HCT116 (cell line): ENCODE results near the gene GRIK3. TPM values are rescaled to one million over a fixed set of nuclear protein-coding genes. Genes with fewer than 3 reads are reported as not detected.

Experiments used
- ATAC-seq: fragments of 200-7000 bp; cut with Tn5 transposase; 2 replicates; pipeline ENCODE4 v1.9.1; 2020; ENCODE audit warnings: mild to moderate bottlenecking, moderate library complexity
- BruUV-seq: library from RNA; stranded (reverse); fragments of 400-500 nt; replicated peaks from 2 replicates; lab custom pipeline; 2021; lab: Mats Ljungman, UMichigan
- CTCF ChIA-PET: fragments of 300-600 bp; sonication (Branson Sonifier 250); formaldehyde crosslinking; loops from one replicate; lab custom pipeline; 2021; ENCODE audit warnings: antibody characterized with exemption; lab: Charles Lee
- POLR2A ChIA-PET: fragments of 300-600, 350-600 bp; sonication (Branson Sonifier 250); formaldehyde crosslinking; loops from one replicate; lab custom pipeline; 2021; ENCODE audit warnings: antibody characterized with exemption; lab: Charles Lee
- RAD21 ChIA-PET, 2 experiments: fragments of 300-600 bp; sonication (Branson Sonifier 250); formaldehyde crosslinking; loops; one replicate each; lab custom pipeline; 2023; ENCODE audit warnings: low total read pairs in 2 of 2; ENCODE audit not compliant: uncharacterized antibody in 2 of 2, unreplicated experiment in 2 of 2, low non-redundant PET in 1 of 2; lab: Charles Lee
- DNase-seq: peaks from one replicate; pipeline ENCODE4 v3.0.0-alpha.2; 2010; ENCODE audit warnings: low read depth, low spot score
- H2AFZ ChIP-seq: fragments of 200-600 bp; shearing (Covaris generic), sonication (generic); 2 replicates; pipeline ENCODE4 v1.6.1; 2017; ENCODE audit warnings: low read depth, mixed run types, mixed read lengths, antibody characterized with exemption, low read length; ENCODE audit not compliant: poor library complexity, severe bottlenecking
- H3K27ac ChIP-seq: 2 replicates; pipeline ENCODE4 v1.5.1; 2012; ENCODE audit warnings: low read depth, low read length
- H3K27me3 ChIP-seq: fragments of 200-600 bp; sonication (generic); 2 replicates; pipeline ENCODE4 v1.6.1; 2016; ENCODE audit warnings: mixed run types, low read length, mixed read lengths; ENCODE audit not compliant: insufficient read depth
- H3K36me3 ChIP-seq, 2 experiments: fragments of 200-500 bp in 1 of 2; fragments of 200-600 bp in 1 of 2; sonication (Bioruptor generic) in 1 of 2; sonication (generic) in 1 of 2; 2 replicates each; pipeline versions ENCODE4 v1.5.1 to v1.6.1; 2014 to 2016; ENCODE audit warnings: low read length in 2 of 2, inconsistent platforms in 1 of 2, mixed read lengths in 1 of 2, mixed run types in 1 of 2; ENCODE audit not compliant: insufficient read depth in 2 of 2, control insufficient read depth in 1 of 2
- H3K4me1 ChIP-seq, 2 experiments: fragments of 200-600 bp in 1 of 2; sonication (generic) in 1 of 2; 2 replicates each; pipeline versions ENCODE4 v1.5.1 to v1.6.1; 2012 to 2017; ENCODE audit warnings: low read length in 2 of 2, inconsistent platforms in 1 of 2, mild to moderate bottlenecking in 1 of 2, mixed read lengths in 1 of 2, mixed run types in 1 of 2, moderate library complexity in 1 of 2; ENCODE audit not compliant: insufficient read depth in 2 of 2, control insufficient read depth in 1 of 2
- H3K4me2 ChIP-seq: fragments of 200-600 bp; sonication (generic); 2 replicates; pipeline ENCODE4 v1.6.1; 2017; ENCODE audit warnings: mixed run types, low read length, mixed read lengths
- H3K4me3 ChIP-seq, 2 experiments: fragments of 200-600 bp in 1 of 2; sonication (generic) in 1 of 2; replicated peaks in 1 of 2; 2 replicates each; pipeline ENCODE4 v1.5.1; 2011 to 2016; ENCODE audit warnings: low read length in 2 of 2, control low read depth in 1 of 2, low read depth in 1 of 2, mild to moderate bottlenecking in 1 of 2, mixed read lengths in 1 of 2, mixed run types in 1 of 2
- H3K79me2 ChIP-seq: fragments of 200-600 bp; sonication (generic); 2 replicates; pipeline ENCODE4 v1.6.1; 2017; ENCODE audit warnings: mild to moderate bottlenecking, mixed run types, low read length, moderate library complexity, mixed read lengths; ENCODE audit not compliant: insufficient read depth
- H3K9ac ChIP-seq: fragments of 200-600 bp; sonication (generic); 2 replicates; pipeline ENCODE4 v1.6.1; 2016; ENCODE audit warnings: low read length, mixed read lengths
- H3K9me2 ChIP-seq: fragments of 200-600 bp; sonication (generic), shearing (Covaris generic); 2 replicates; pipeline ENCODE4 v1.6.1; 2017; ENCODE audit warnings: mixed run types, mild to moderate bottlenecking, moderate library complexity; ENCODE audit not compliant: insufficient read depth
- H3K9me3 ChIP-seq, 2 experiments: fragments of 200-500 bp in 1 of 2; fragments of 200-600 bp in 1 of 2; sonication (Bioruptor generic) in 1 of 2; sonication (generic) in 1 of 2; 2 replicates each; pipeline ENCODE4 v1.6.1; 2014 to 2017; ENCODE audit warnings: low read length in 2 of 2, mixed read lengths in 2 of 2, inconsistent platforms in 1 of 2, low read depth in 1 of 2, mild to moderate bottlenecking in 1 of 2, mixed run types in 1 of 2, moderate library complexity in 1 of 2; ENCODE audit not compliant: control insufficient read depth in 1 of 2, insufficient read depth in 1 of 2
- H4K20me1 ChIP-seq: fragments of 200-600 bp; sonication (generic), shearing (Covaris generic); 2 replicates; pipeline ENCODE4 v1.6.1; 2017; ENCODE audit warnings: mixed run types, mild to moderate bottlenecking, moderate library complexity; ENCODE audit not compliant: insufficient read depth
- EGR1 ChIP-seq: IDR thresholded peaks from 2 replicates; pipeline ENCODE4 v1.6.1; 2012; ENCODE audit warnings: low read depth
- ELF1 ChIP-seq: IDR thresholded peaks from 2 replicates; pipeline ENCODE4 v1.6.1; 2012; ENCODE audit warnings: low read depth, borderline replicate concordance
- FOSL1 ChIP-seq: IDR thresholded peaks from 2 replicates; pipeline ENCODE4 v1.6.1; 2012; ENCODE audit warnings: low read depth
- RAD21 ChIP-seq: IDR thresholded peaks from 2 replicates; pipeline ENCODE4 v1.6.1; 2012; ENCODE audit warnings: low read depth, mild to moderate bottlenecking
- SP1 ChIP-seq: IDR thresholded peaks from 2 replicates; pipeline ENCODE4 v1.6.1; 2012; ENCODE audit warnings: low read depth
- SRF ChIP-seq: IDR thresholded peaks from 2 replicates; pipeline ENCODE4 v1.6.1; 2012; ENCODE audit warnings: low read depth
- ZFX ChIP-seq: fragments of 450-650 bp; IDR thresholded peaks from 2 replicates; pipeline ENCODE4 v1.6.1; 2017
- intact Hi-C: fragments of 100-400 bp; cut with micrococcal nuclease; formaldehyde crosslinking; loops from 2 replicates; pipeline ENCODE4 v1.10.0; 2022
- total RNA-seq: library from RNA; stranded (reverse); gene quantifications from one replicate; pipeline ENCODE4 v1.2.1, GENCODE V29; 2021; ENCODE audit not compliant: unreplicated experiment
- TF ChIP-seq, protein P1 (sequence below): IDR thresholded peaks from 2 replicates; pipeline ENCODE4 v1.6.1; 2012; ENCODE audit warnings: low read depth
- TF ChIP-seq, protein P2 (sequence below), 3 experiments: fragments of 200-600 bp in 1 of 3; sonication (generic) in 1 of 3; IDR thresholded peaks in 2 of 3; conservative IDR thresholded peaks in 1 of 3; 2 replicates each; pipeline ENCODE4 v1.5.1; 2012 to 2017; ENCODE audit warnings: low read depth in 2 of 3, low read length in 2 of 3, antibody characterized with exemption in 1 of 3, borderline replicate concordance in 1 of 3, control low read depth in 1 of 3, mild to moderate bottlenecking in 1 of 3, mixed read lengths in 1 of 3, mixed run types in 1 of 3, moderate library complexity in 1 of 3; ENCODE audit not compliant: insufficient read depth in 1 of 3
- TF ChIP-seq, protein P3 (sequence below): IDR thresholded peaks from 2 replicates; pipeline ENCODE4 v1.6.1; 2012

GRIK3 gene
- total RNA-seq, 1 experiment from 2014 or later = not detected

DNA sequence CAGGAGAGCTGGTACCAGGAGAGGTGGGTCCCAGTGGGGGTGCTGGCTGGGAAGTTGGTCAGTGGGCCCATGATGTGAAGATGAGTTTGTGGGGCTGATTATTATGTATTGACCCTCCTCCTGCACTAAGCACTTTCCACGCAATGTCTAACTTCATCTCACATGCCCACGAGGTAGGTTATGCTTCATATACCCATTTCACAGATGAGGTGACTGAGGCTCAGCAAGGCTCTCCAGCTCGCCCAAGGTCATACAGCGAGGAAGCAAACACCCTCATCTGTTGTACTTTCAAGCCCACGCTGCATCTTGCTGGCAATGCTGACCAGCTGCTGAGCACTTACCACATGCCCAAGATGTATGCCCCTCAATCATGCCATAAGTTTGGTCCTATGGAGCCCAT lies 175.8 kb downstream of the GRIK3 start (continued):
- TF ChIP-seq, protein P1, sequence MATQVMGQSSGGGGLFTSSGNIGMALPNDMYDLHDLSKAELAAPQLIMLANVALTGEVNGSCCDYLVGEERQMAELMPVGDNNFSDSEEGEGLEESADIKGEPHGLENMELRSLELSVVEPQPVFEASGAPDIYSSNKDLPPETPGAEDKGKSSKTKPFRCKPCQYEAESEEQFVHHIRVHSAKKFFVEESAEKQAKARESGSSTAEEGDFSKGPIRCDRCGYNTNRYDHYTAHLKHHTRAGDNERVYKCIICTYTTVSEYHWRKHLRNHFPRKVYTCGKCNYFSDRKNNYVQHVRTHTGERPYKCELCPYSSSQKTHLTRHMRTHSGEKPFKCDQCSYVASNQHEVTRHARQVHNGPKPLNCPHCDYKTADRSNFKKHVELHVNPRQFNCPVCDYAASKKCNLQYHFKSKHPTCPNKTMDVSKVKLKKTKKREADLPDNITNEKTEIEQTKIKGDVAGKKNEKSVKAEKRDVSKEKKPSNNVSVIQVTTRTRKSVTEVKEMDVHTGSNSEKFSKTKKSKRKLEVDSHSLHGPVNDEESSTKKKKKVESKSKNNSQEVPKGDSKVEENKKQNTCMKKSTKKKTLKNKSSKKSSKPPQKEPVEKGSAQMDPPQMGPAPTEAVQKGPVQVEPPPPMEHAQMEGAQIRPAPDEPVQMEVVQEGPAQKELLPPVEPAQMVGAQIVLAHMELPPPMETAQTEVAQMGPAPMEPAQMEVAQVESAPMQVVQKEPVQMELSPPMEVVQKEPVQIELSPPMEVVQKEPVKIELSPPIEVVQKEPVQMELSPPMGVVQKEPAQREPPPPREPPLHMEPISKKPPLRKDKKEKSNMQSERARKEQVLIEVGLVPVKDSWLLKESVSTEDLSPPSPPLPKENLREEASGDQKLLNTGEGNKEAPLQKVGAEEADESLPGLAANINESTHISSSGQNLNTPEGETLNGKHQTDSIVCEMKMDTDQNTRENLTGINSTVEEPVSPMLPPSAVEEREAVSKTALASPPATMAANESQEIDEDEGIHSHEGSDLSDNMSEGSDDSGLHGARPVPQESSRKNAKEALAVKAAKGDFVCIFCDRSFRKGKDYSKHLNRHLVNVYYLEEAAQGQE = no peak
- TF ChIP-seq EGR1 = no peak
- TF ChIP-seq SRF = no peak
- no peak for TF ChIP-seq ELF1

DNA sequence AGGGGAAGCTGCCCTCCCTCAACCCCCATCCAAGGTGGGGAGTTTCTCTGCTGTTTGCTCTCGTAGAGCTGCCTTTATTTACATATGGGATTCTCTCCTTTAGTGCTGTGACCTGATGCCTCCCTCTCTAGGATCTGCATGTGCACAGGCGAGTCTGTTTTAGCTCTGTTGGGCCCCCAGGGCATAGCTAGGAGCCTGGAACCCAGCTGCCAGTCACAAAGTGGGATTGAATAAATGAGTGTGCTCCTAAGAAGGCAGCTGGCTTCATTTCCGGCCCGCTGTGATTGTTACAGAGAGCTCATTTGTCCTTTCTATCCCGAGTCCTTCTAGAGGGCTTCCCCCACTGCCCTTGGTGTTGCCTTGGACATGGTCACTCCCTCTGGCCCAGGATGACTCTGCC lies 176.6 kb downstream of the GRIK3 start:
- H3K9me2 ChIP-seq = no peaks in the 10 kb centered on the region
- no peak overlapping the region for H2AFZ ChIP-seq
- no peak overlapping the region for H3K4me3 ChIP-seq
- no peaks in the 10 kb centered on the region for H4K20me1 ChIP-seq
- POLR2A ChIA-PET = no interaction called here
- H3K9ac ChIP-seq = no peak overlapping the region
- CTCF ChIA-PET = no interaction called here
- DNase-seq (no peak), ATAC-seq (no peak)
- no peaks in the 10 kb centered on the region for H3K79me2 ChIP-seq
- no peak overlapping the region for H3K4me2 ChIP-seq
- H3K27ac ChIP-seq = no peak overlapping the region
- intact Hi-C loops = no loop called here
- BruUV-seq = no TSS peak
- no peak for TF ChIP-seq SP1
- TF ChIP-seq RAD21 = no peak
- TF ChIP-seq, protein P2, sequence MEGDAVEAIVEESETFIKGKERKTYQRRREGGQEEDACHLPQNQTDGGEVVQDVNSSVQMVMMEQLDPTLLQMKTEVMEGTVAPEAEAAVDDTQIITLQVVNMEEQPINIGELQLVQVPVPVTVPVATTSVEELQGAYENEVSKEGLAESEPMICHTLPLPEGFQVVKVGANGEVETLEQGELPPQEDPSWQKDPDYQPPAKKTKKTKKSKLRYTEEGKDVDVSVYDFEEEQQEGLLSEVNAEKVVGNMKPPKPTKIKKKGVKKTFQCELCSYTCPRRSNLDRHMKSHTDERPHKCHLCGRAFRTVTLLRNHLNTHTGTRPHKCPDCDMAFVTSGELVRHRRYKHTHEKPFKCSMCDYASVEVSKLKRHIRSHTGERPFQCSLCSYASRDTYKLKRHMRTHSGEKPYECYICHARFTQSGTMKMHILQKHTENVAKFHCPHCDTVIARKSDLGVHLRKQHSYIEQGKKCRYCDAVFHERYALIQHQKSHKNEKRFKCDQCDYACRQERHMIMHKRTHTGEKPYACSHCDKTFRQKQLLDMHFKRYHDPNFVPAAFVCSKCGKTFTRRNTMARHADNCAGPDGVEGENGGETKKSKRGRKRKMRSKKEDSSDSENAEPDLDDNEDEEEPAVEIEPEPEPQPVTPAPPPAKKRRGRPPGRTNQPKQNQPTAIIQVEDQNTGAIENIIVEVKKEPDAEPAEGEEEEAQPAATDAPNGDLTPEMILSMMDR (IDR thresholded peaks at IDR 0.05 in 2 of 3, conservative IDR thresholded peaks at IDR 0.05 in 1 of 3; ENCODE audit: borderline replicate concordance in 1 of 3, insufficient read depth in 1 of 3, low read depth in 2 of 3, low read length in 2 of 3) = no peak
- TF ChIP-seq, protein P3, sequence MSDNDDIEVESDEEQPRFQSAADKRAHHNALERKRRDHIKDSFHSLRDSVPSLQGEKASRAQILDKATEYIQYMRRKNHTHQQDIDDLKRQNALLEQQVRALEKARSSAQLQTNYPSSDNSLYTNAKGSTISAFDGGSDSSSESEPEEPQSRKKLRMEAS = no peak
- TF ChIP-seq ZFX = no peak
- TF ChIP-seq FOSL1 = no peak
- TF ChIP-seq, all 23 proteins: peak for 0
- RAD21 ChIA-PET = no interaction called here
- Histone ChIP-seq H3K27me3 (peaks cover 62% of the 10 kb centered on the region), H3K36me3 (no peaks in the 10 kb centered on the region), H3K4me1 (no peaks in the 10 kb centered on the region), H3K9me3 (no peaks in the 10 kb centered on the region)
